Measurements from ENCODE around the gene SYNGR3. TPM values are rescaled to one million over a fixed set of nuclear protein-coding genes. Genes with fewer than 3 reads are reported as not detected.

The SYNGR3 gene
- total RNA-seq, 4 donors from 2014 or later: 0.38 to 1.0 (median 1.0) TPM; not detected in 1

DNA sequence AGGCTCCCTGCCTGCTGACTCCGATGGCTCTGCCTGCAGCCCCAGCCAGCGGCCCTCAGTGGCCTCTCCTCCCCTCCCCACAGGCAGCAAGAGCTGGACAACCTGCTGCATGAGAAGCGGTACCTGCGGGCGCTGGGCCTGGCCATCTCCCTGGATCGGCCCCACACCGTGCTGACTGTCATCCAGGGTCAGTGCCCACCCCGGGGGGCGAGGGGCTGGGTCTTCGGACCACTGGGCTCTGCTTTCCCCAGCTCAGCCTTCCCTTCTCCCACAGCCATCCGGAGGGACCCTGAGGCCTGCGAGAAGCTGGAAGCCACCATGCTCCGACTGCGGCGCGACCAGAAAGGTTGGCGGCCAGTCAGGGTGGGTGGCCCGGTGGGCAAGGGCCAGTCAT lies 11.9 kb upstream of the SYNGR3 start:
- no CpG with 5 or more reads among the region's 18 CpGs for WGBS, 2 donors
- Histone ChIP-seq H3K27ac (peak overlapping the region in 3 of 4 donors; percentile 2 to 83 (median 82)), H3K9me3 (no peaks in the 10 kb centered on the region), H3K27me3 (peaks cover 0 to 85% (median 13%) of the 10 kb centered on the region in 4 donors), H3K36me3 (peaks cover 32 to 55% (median 41%) of the 10 kb centered on the region in 3 donors), H3K4me3 (no peak overlapping the region), H3K4me1 (peaks cover 21 to 72% (median 31%) of the 10 kb centered on the region in 3 donors)
- intact Hi-C loops (cut with DNase I): no loop called here
- TF ChIP-seq POLR2A (IDR thresholded peaks at IDR 0.05): no peak
- TF ChIP-seq, protein P1, sequence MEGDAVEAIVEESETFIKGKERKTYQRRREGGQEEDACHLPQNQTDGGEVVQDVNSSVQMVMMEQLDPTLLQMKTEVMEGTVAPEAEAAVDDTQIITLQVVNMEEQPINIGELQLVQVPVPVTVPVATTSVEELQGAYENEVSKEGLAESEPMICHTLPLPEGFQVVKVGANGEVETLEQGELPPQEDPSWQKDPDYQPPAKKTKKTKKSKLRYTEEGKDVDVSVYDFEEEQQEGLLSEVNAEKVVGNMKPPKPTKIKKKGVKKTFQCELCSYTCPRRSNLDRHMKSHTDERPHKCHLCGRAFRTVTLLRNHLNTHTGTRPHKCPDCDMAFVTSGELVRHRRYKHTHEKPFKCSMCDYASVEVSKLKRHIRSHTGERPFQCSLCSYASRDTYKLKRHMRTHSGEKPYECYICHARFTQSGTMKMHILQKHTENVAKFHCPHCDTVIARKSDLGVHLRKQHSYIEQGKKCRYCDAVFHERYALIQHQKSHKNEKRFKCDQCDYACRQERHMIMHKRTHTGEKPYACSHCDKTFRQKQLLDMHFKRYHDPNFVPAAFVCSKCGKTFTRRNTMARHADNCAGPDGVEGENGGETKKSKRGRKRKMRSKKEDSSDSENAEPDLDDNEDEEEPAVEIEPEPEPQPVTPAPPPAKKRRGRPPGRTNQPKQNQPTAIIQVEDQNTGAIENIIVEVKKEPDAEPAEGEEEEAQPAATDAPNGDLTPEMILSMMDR (IDR thresholded peaks at IDR 0.05): no peak
- DNase-seq: no peak

DNA sequence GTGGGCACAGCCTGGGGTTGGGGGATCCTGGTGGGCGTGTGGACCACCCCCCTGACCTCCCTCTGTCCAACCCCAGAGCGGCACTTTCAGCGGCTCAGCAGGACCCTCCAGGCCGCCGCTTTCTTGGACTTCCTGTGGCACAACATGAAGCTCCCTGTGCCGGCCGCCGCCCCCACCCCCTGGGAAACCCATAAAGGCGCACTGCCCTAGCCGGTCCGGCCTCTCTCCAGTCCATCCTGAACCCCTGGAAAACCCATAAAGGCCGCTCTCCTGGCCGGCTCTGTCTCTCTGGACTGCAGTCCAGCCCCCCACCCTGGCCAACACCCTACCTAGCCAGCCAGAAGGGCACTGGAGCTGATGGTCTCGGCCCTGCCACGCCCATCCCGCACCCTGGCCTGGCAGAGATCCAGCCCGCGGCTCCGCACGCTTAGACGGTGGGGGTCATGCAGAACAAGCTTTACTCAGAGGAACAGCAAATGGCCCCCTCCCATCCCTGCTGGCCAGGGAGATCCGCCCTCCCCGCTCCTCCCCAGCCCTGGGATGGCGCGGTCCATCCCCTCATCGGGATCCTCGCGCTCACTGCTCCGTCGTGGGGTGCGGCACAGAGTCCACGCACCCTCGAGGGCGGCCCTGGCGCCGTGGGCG lies 11.2 kb upstream of the SYNGR3 start:
- Histone ChIP-seq H3K36me3 (peaks cover 32 to 53% (median 41%) of the 10 kb centered on the region in 3 donors), H3K4me3 (peak overlapping the region; percentile 36 to 50 (median 44)), H3K9me3 (no peaks in the 10 kb centered on the region), H3K27me3 (peaks cover 0 to 93% (median 13%) of the 10 kb centered on the region in 4 donors), H3K27ac (peak overlapping the region; percentile 52 to 83 (median 80)), H3K4me1 (peaks cover 25 to 72% (median 29%) of the 10 kb centered on the region in 3 donors)
- no peak for DNase-seq
- TF ChIP-seq, protein P1 (IDR thresholded peaks at IDR 0.05): no peak
- TF ChIP-seq POLR2A (IDR thresholded peaks at IDR 0.05): no peak
- 90% methylated on average over 4 of the region's 37 CpGs; no CpG with 5 or more reads in 1 of the 2 donors for WGBS, 2 donors
- intact Hi-C loops (cut with DNase I): no loop called here

DNA sequence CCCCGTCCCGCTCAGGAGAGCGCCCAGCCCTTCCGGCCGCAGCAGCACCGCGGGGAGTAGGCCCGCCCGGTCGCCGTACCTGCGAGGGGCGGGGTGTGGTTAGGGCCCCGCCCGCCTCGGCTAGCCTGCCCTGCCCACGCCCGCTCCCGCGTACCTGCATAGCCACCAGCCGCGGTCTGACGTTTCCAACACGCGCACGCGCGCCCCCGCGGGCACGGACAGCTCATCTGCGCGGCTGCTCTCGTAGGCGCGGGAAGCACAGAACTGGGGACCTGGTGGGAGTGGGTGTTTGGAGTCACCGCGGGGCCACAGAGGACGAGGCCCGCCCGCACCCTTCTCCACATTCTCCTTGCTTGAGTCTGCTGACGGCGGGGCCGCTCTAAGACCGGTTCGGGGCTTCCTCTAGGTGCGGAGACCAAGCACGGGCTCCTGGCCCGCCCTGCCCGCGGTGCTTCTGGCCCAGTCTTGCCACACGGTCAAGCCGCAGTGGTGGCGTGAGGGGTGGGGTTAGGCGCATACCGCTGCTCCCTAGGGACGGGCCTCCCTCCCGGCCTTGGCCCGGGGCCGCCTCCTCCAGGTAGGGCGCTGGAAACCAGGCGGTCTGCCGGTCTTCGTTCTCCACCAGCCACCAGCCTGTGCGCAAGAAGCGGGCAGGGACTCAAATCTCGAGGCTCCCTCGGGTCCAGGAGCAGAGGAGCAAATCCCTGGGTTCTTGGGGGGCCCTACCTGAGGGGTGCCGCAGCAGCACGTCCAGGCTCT lies 10.3 kb upstream of the SYNGR3 start:
- no CpG with 5 or more reads among the region's 70 CpGs for WGBS, 2 donors
- TF ChIP-seq, protein P1 (IDR thresholded peaks at IDR 0.05): no peak
- peak in 2 of 4 donors; percentile 21 to 60 for TF ChIP-seq POLR2A (IDR thresholded peaks at IDR 0.05)
- Histone ChIP-seq H3K36me3 (peaks cover 30 to 45% (median 38%) of the 10 kb centered on the region in 3 donors), H3K9me3 (no peaks in the 10 kb centered on the region), H3K27ac (peak overlapping the region; percentile 52 to 83 (median 80)), H3K4me1 (peaks cover 27 to 72% (median 29%) of the 10 kb centered on the region in 3 donors), H3K4me3 (peak overlapping the region; percentile 36 to 50 (median 44)), H3K27me3 (peaks cover 0 to 92% (median 13%) of the 10 kb centered on the region in 4 donors)
- intact Hi-C loops (cut with DNase I): no loop called here
- no peak for DNase-seq

DNA sequence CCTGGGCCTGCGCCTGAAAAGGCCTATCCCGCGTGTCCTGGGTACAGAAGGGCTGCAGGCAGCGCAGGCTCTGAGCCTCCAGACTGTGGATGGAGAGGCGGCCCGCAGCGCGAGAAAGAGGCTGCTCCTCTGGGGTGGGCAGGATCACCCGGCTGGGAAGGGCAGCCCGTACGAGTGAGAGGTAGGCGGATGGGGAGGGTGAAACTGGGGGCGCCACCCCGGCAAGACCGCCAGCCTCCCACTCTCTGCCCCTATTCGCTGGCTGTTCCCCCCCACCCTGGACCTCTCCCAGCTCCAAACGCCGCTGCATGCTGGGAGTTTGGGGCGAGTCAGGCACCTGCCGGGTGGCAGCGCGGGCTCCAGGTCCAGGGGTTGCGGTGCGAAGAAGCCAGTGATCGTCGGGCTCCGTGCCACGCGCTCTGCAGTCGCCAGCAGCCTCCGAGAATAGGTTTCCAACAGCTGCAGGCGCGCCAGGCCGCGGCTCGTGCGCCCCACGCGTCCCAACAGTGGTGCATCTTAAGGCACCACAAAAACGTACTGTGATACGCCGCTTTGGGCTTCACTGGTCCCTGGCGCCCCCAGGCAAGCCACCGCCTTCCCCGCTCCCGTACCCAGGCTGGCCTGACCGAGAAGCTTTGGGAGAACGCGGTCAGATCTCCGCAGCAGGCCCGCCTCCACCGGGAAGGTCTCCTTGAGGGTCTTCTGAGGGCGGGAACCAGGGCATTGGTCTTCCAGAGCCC lies 9.6 kb upstream of the SYNGR3 start:
- Histone ChIP-seq H3K27me3 (peaks cover 0 to 84% (median 13%) of the 10 kb centered on the region in 4 donors), H3K4me1 (peaks cover 35 to 79% (median 36%) of the 10 kb centered on the region in 3 donors), H3K36me3 (peaks cover 28 to 37% (median 31%) of the 10 kb centered on the region in 3 donors), H3K9me3 (no peaks in the 10 kb centered on the region), H3K27ac (peak overlapping the region; percentile 52 to 83 (median 80)), H3K4me3 (peak overlapping the region; percentile 36 to 50 (median 44))
- no peak for DNase-seq
- no peak for TF ChIP-seq POLR2A (IDR thresholded peaks at IDR 0.05)
- TF ChIP-seq, protein P1 (IDR thresholded peaks at IDR 0.05): no peak
- 0 to 2% methylated on average over 9 to 21 of the region's 53 CpGs for WGBS, 2 donors
- intact Hi-C loops (cut with DNase I): no loop called here

All from esophagus squamous epithelium (tissue), 5 donors.